DMS153 (cell line): ENCODE results near the gene ZHX3.
"Not testable (repeated sequence)": the region's sequence is repeated elsewhere in the genome, so short reads cannot be mapped to it uniquely, and the experiment has no call there.

ENCODE experiments used
- DNase-seq: peaks from one replicate; lab custom pipeline; 2025; lab: John Stamatoyannopoulos, UW

The ZHX3 gene

GRCh38 chr20:41330941-41331340, 13.4 kb upstream of the ZHX3 start:
- no peak for DNase-seq

GRCh38 chr20:41330343-41330720, 12.8 kb upstream of the ZHX3 start:
- DNase-seq: no peak

DNA sequence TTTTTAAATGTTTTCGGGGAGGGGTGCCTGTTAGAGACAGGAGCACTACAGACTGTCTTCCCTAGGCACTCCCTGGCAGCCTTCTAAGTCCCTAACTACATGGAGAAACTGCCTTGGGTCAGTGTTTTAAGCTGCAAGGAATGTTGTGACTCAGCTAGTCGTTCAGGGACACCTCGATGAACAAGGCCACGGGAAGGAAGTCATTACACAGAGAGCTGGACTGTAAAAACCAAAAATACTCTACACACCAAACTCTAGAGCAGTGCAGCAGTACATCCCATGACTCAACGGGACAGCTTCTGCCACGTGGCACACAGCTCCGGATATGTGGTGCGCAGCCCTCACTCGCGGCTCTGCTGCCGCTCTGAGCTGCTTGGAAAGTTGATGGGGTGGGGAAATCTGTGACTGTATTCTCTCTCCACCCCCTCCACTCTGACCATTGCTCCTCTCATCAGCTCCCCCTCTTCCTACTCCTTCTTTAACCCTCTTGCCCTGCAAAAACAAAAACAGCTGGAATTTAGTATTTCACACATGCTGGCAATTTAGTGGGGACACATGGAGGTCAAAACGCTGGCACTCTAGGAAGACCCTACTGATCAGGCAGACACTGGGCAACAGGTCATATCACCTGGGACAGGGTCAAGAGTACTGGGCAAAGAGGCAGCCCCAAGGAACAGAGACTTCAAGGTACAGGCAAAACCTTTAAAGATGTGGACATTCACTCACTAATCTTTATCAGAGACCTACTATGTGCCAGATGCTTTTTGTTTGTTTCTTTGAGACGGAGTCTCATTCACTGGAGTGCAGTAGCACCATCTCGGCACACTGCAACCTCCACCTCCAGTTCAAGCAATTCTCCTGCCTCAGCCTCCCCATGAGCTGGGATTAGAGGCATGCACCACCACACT, 12.2 kb upstream of the ZHX3 start:
- DNase-seq: no peak

- DNase-seq: no peak
Measured at GRCh38 chr20:41327178-41327577, 9.6 kb upstream of the ZHX3 start.

- DNase-seq: no peak
Measured at GRCh38 chr20:41320976-41321375, 3.4 kb upstream of the ZHX3 start.

DNA sequence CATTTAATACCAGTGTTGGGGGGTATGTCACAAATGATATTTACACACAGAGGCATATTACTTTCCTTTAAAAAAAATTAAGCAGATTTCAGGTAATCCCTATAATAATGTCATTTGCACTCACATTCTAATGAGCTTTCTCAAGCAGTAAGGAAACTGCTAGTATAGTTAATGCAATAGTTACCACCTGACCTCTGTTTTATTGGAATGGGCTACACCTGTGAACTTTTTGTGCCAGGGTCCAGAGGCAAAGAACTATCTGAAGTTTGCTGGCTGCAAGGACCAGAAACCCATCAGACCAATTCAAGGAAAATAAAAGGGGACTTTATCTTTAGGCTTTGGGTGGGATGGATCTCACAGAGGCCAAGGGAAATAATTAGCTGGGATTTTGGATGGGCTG, 2.9 kb upstream of the ZHX3 start:
- DNase-seq: no peak

- no peak for DNase-seq
Measured at GRCh38 chr20:41318271-41318649, 729 bp upstream of the ZHX3 start.

DNA sequence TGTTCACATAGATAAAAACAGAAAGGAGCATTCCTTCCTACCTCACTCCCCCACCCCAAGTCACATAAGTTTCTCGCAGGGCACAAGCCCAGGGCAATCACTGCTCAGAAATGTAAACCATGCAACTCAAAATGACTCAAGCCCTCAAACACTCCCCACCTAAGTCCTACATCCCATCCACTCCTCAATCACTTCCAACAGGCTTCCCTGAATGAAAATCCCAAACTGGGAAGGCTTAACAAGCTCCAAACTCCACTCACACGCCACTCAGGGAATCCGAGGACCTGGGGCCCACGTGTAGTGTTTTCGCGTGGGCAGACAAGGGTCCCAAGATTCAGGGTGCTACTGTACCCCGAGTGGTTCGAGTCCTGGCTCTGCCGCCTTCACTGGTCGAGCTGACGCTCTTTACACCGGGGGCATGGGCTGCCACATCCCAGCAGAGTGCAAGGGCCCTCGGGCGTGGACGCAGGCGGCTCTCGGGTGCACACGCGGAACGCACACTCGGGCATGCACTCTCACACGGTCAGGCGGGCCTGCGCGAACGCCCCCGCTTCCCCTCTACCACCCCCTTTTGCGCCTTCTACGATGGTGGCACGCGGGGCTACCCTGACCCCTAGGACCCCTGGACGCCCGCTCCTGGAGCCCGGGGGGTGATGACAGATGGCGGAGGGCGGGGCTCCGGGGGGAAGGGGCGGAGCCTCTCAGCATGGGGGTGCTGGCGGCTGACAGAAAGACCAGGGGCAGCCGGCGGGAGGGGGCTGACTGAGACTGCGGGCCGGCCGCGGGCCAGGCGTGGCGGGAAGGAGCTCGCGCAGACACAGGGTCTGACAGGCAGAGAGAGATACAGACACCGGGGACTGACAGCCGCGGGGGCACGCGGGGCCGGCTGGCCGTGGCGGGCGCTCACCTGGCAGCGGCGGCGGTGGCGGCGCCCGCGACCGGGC, 657 bp downstream of the ZHX3 start:
- DNase-seq: no peak

- DNase-seq: no peak
Measured at GRCh38 chr20:41316051-41316450, 1.5 kb downstream of the ZHX3 start.

GRCh38 chr20:41314386-41314785, 3.1 kb downstream of the ZHX3 start:
- no peak for DNase-seq

DNA sequence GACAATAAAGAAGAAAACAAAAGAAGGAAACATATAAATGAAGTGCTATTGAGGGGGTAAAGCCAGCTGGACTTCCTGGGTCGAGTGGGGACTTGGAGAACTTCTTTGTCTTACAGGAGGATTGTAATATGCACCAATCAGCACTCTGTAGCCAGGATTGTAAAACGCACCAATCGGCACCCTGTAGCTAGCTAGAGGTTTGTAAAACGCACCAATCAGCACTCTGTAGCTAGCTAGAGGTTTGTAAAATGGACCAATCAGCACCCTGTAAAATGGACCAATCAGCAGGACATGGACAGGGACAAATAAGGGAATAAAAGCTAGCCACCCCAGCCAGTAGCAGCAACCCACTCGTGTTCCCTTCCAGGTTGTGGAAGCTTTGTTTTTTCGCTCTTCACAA, 5.5 kb downstream of the ZHX3 start:
- not testable (repeated sequence) for DNase-seq

GRCh38 chr20:41309817-41310216, 7.7 kb downstream of the ZHX3 start:
- no peak for DNase-seq

GRCh38 chr20:41308726-41309413, 8.7 kb downstream of the ZHX3 start:
- no peak for DNase-seq

DNA sequence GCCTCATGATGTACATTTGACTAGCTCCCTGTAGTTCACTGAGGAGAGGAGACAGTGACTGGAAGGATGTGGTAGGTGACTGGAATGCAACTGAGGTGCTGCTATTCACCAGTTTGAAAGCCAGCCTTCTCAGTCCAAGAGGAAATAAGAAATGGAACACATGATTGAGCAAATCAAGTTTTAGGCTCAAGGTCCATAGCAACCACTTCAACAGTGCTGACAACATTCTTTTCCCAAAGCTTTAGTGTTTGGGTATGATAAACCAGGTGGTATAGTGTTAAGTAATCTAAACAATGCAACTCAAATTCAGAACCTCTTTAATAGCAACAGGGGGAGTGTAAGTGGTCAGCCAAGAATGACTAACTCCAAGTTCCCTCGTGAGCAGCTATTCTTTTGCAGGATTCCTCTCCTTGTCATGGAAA, 9.2 kb downstream of the ZHX3 start:
- DNase-seq: no peak

- DNase-seq: no peak
Measured at GRCh38 chr20:41307021-41307420, 10.5 kb downstream of the ZHX3 start.

DNA sequence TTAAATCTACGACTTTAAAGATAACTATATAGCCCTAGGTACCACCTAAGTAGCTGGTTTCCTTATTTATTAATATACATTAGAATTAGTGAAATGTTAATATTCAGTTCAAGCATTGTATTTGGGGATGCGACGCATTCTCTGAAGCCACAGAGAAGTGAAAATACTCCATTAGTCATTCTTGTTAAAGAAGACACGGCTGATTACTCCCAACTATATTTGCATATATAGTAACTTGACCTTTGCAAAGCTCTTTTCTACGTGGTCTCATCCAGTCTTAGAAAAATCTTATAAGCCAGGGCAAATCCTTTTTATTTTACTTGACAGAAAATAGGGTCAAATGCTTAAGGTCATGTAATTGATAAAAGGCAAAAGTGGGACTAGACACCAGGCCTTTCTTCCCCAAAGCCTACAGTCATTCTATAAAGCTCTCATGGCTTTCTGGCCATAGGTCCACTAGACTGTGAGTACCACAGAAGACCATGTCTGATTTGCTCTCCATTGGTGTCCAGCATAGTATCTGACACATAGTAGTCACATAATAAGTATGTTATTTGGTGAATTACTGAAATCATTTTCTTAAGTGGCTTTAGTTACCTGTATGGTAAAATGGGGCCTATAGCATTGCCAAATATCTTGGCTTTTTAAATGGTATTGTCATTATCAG, 11.3 kb downstream of the ZHX3 start:
- DNase-seq: no peak

GRCh38 chr20:41304424-41305079, 13.0 kb downstream of the ZHX3 start:
- DNase-seq: no peak

DNA sequence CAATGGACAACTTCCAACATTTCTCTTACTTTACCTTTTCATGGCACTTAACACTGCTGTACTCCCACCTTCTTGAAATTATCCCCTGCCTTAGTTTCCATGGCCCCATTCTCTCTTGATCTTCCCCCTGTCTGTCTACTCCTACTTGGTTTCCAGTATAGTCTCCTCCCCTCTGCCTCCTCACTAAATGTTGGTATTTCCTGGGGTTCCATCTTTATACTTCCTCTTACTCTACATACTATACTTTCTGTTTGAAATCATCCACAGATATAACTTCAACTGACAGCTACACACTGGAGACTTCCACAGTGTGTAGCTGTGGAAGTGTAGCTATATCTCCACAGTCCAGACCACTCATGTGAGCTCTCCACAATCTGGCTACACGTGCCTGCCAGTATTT, 13.5 kb downstream of the ZHX3 start:
- no peak for DNase-seq

DNA sequence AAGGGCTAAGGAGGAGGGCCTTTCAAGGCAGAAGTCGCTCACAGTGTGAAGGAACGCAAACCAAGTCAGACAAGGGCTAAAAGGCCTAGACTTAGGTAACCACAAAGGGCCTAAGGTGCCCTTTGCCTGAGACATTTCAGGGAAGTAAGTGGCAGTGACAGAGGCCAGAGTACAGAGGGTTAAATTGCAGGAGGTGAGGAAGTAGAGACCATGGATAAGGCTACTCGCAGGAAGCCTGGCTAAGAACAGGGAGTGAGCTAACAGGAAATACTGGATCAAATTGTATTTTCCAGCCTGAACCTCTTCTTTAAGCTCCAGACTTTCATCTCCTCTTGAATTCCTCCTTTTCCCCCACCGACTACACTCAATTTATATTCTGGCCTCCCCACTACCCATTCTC, 16.6 kb downstream of the ZHX3 start:
- DNase-seq: no peak

- no peak for DNase-seq
Measured at GRCh38 chr20:41300383-41300782, 17.1 kb downstream of the ZHX3 start.

GRCh38 chr20:41299899-41300298, 17.6 kb downstream of the ZHX3 start:
- no peak for DNase-seq
